Measurements from ENCODE around the gene MCF2L. TPM values are rescaled to one million over a fixed set of nuclear protein-coding genes. Genes with fewer than 3 reads are reported as not detected.

MCF2L gene
- total and polyA plus RNA-seq, 2 experiments from 2014 or later, result 4.8 to 25.6 TPM

GRCh38 chr13:112971288-112971643 is 2.3 kb downstream of the MCF2L start (continued):
- no peak for TF ChIP-seq STAT1 (IDR thresholded peaks at IDR 0.05; ENCODE audit: unreplicated experiment)
- no peak for TF ChIP-seq CTCF (conservative IDR thresholded peaks at IDR 0.05; ENCODE audit: low read depth in 2 of 2)
- TF ChIP-seq ZNF114 (CRISPR knock-in tag; IDR thresholded peaks at IDR 0.05), result no peak
- no peak for TF ChIP-seq POLR2AphosphoS5 (IDR thresholded peaks at IDR 0.05; ENCODE audit: low read depth)
- TF ChIP-seq EZH2 (IDR thresholded peaks at IDR 0.05; ENCODE audit: low read depth, unreplicated experiment), result no peak
- no peak for TF ChIP-seq REST (IDR thresholded peaks at IDR 0.05; ENCODE audit: unreplicated experiment)
- no peak for TF ChIP-seq JUNB (IDR thresholded peaks at IDR 0.05; ENCODE audit: unreplicated experiment)
- TF ChIP-seq CREB1 (CRISPR knock-in tag; IDR thresholded peaks at IDR 0.05; ENCODE audit: low read depth), result no peak
- TF ChIP-seq ZNF331 (CRISPR knock-in tag; IDR thresholded peaks at IDR 0.05; ENCODE audit: low read depth), result no peak

GRCh38 chr13:112972258-112972657 is 3.2 kb downstream of the MCF2L start:
- Histone ChIP-seq H3K4me1 (ENCODE audit: insufficient read depth) (peaks cover 9% of the 10 kb centered on the region), H3K9me2 (ENCODE audit: insufficient read depth) (0 out of 2 replicates have a peak, but pooled peaks cover 6% of the 10 kb centered on the region), H3K27me3 (ENCODE audit: insufficient read depth) (0 out of 2 replicates have a peak, but pooled peaks cover 4% of the 10 kb centered on the region), H3K79me2 (replicated peaks; ENCODE audit: insufficient read depth) (peaks cover 3% of the 10 kb centered on the region; the same call in 1 of the 2 replicates), H3K36me3 (ENCODE audit: insufficient read depth) (no peaks in the 10 kb centered on the region; the same call in 1 of the 2 replicates), H2AFZ (no peak overlapping the region), H3F3A (replicated peaks; ENCODE audit: low read depth) (0 out of 2 replicates have a peak, but pooled peaks cover 11% of the 10 kb centered on the region), H3K4me3 (no peak overlapping the region), H3K4me2 (no peak overlapping the region), H3K27ac (ENCODE audit: low read depth) (no peak overlapping the region), H4K20me1 (replicated peaks; ENCODE audit: insufficient read depth) (peaks cover 9% of the 10 kb centered on the region; the same call in 1 of the 2 replicates)
- no peaks in the 10 kb centered on the region for H3K36me3 Mint-ChIP-seq (ENCODE audit: low read depth)
- H3K4me3 Mint-ChIP-seq, result no peak overlapping the region
- H3K27ac Mint-ChIP-seq, result no peak overlapping the region
- DNase-seq (ENCODE audit: low spot score) (no peak), ATAC-seq (no peak)
- peaks cover 22% of the 10 kb centered on the region for H3K27me3 Mint-ChIP-seq (ENCODE audit: insufficient read depth, low read depth, poor library complexity)
- peaks cover 14% of the 10 kb centered on the region for H3K9me3 Mint-ChIP-seq
- peaks cover 25% of the 10 kb centered on the region for H3K4me1 Mint-ChIP-seq
- no peak for TF ChIP-seq ETS1 (IDR thresholded peaks at IDR 0.05)
- no peak for TF ChIP-seq ZNF331 (CRISPR knock-in tag; IDR thresholded peaks at IDR 0.05; ENCODE audit: low read depth)
- TF ChIP-seq REST (IDR thresholded peaks at IDR 0.05; ENCODE audit: unreplicated experiment), result no peak
